Myocyte (in vitro differentiated cells): ENCODE measurements around the gene WRAP73. TPM values are rescaled to one million over a fixed set of nuclear protein-coding genes. Genes with fewer than 3 reads are reported as not detected.

Experiments used
- DNase-seq: peaks from one replicate; pipeline ENCODE4 v3.0.0-alpha.2; 2012; ENCODE audit warnings: low read depth
- total RNA-seq: library from RNA; depleted of rRNA; stranded (reverse); fragments of >200 nt; gene quantifications from 2 replicates; pipeline ENCODE4 v1.2.3, GENCODE V29; 2014

The WRAP73 gene
- total RNA-seq, 1 donor from 2014 or later, result 25.8 TPM

GRCh38 chr1:3669421-3669821 is 19.5 kb upstream of the WRAP73 start:
- no peak for DNase-seq

- peak; percentile 79 for DNase-seq
These were observed 18.8 kb upstream of the WRAP73 start for GRCh38 chr1:3668585-3669300.

GRCh38 chr1:3668148-3668547 is 18.2 kb upstream of the WRAP73 start:
- DNase-seq, result no peak

GRCh38 chr1:3664700-3665375 is 14.9 kb upstream of the WRAP73 start:
- no peak for DNase-seq

GRCh38 chr1:3663999-3664699 is 14.2 kb upstream of the WRAP73 start:
- DNase-seq, result no peak

GRCh38 chr1:3662080-3662671 is 12.3 kb upstream of the WRAP73 start:
- DNase-seq, result no peak

- DNase-seq, result no peak
These were observed 11.7 kb upstream of the WRAP73 start for GRCh38 chr1:3661631-3662030.

- DNase-seq, result no peak
These were observed 10.8 kb upstream of the WRAP73 start for GRCh38 chr1:3660704-3661103.

GRCh38 chr1:3659093-3659492 is 9.2 kb upstream of the WRAP73 start:
- DNase-seq, result no peak

GRCh38 chr1:3658231-3658615 is 8.3 kb upstream of the WRAP73 start:
- no peak for DNase-seq

- DNase-seq, result no peak
These were observed 7.8 kb upstream of the WRAP73 start for GRCh38 chr1:3657578-3658230.

GRCh38 chr1:3657096-3657475 is 7.2 kb upstream of the WRAP73 start:
- no peak for DNase-seq

GRCh38 chr1:3656450-3657095 is 6.7 kb upstream of the WRAP73 start:
- no peak for DNase-seq

GRCh38 chr1:3654549-3655281 is 4.8 kb upstream of the WRAP73 start:
- DNase-seq, result peak; percentile 84

- no peak for DNase-seq
These were observed 3.3 kb upstream of the WRAP73 start for GRCh38 chr1:3653286-3653618.

GRCh38 chr1:3652548-3653285 is 2.8 kb upstream of the WRAP73 start:
- no peak for DNase-seq

- DNase-seq, result peak; percentile 26
These were observed 2.1 kb upstream of the WRAP73 start, which contains the start of gene TP73 for GRCh38 chr1:3651930-3652547. Gene TP73 (plus strand): TSS chr1:3652516. CDS start chr1:3682366, 29,850 bp downstream.

- no peak for DNase-seq
These were observed 1.4 kb upstream of the WRAP73 start for GRCh38 chr1:3651026-3651929.
